DOHH2 (cell line): Measurements from ENCODE around the gene TRIM40.

Source experiments
- CTCF ChIP-seq: fragments of 200-600 bp; sonication (generic); IDR thresholded peaks from one replicate; pipeline ENCODE4 v1.5.1; 2014; ENCODE audit warnings: antibody characterized with exemption, mild to moderate bottlenecking, low read depth, low read length; ENCODE audit not compliant: poor library complexity, severe bottlenecking
- EZH2phosphoT487 ChIP-seq: fragments of 200-600 bp; sonication (generic); IDR thresholded peaks from 2 replicates; pipeline ENCODE4 v1.6.1; 2017; ENCODE audit warnings: borderline replicate concordance, mild to moderate bottlenecking, antibody characterized with exemption, low read length, moderate library complexity, mixed read lengths

- TF ChIP-seq CTCF: peak; percentile 88
- TF ChIP-seq EZH2phosphoT487: no peak
These were observed 32.7 kb upstream of the TRIM40 start for GRCh38 chr6:30102970-30103871.
